A673 (cell line): ENCODE measurements around the gene KCP. TPM values are rescaled to one million over a fixed set of nuclear protein-coding genes. Genes with fewer than 3 reads are reported as not detected.

Experiments
- BruUV-seq: library from RNA; stranded (reverse); fragments of 400-500 nt; replicated peaks from 2 replicates; lab custom pipeline; 2021; lab: Mats Ljungman, UMichigan
- CTCF ChIA-PET: fragments of 300-600 bp; sonication (Branson Sonifier 250); formaldehyde crosslinking; loops from one replicate; lab custom pipeline; 2022; ENCODE audit warnings: antibody characterized with exemption; lab: Charles Lee
- POLR2A ChIA-PET: fragments of 300-600 bp; sonication (Branson Sonifier 250); formaldehyde crosslinking; loops from one replicate; lab custom pipeline; 2022; ENCODE audit warnings: antibody characterized with exemption; ENCODE audit not compliant: low non-redundant PET; lab: Charles Lee
- DNase-seq: peaks from one replicate; pipeline ENCODE4 v3.0.0-alpha.2; 2015; ENCODE audit warnings: low spot score
- H3K27ac ChIP-seq: fragments of 200-600 bp; sonication (generic); 2 replicates; pipeline ENCODE4 v1.5.1; 2016; ENCODE audit warnings: mixed run types, low read depth, mild to moderate bottlenecking, mixed read lengths, antibody characterized with exemption, low read length; ENCODE audit not compliant: poor library complexity, severe bottlenecking
- H3K27me3 ChIP-seq: fragments of 200-600 bp; sonication (generic); replicated peaks from 2 replicates; pipeline ENCODE4 v1.6.1; 2017; ENCODE audit warnings: mixed run types, low read depth, mild to moderate bottlenecking, mixed read lengths, antibody characterized with exemption, low read length; ENCODE audit not compliant: insufficient read depth, poor library complexity
- H3K36me3 ChIP-seq: fragments of 200-600 bp; sonication (generic); 2 replicates; pipeline ENCODE4 v1.6.1; 2016; ENCODE audit warnings: mixed run types, mild to moderate bottlenecking, mixed read lengths, antibody characterized with exemption, low read length; ENCODE audit not compliant: insufficient read depth, poor library complexity, severe bottlenecking
- H3K4me1 ChIP-seq: fragments of 200-600 bp; sonication (generic); 2 replicates; pipeline ENCODE4 v1.6.1; 2017; ENCODE audit warnings: mixed run types, mild to moderate bottlenecking, mixed read lengths, antibody characterized with exemption, low read length; ENCODE audit not compliant: insufficient read depth, poor library complexity, severe bottlenecking
- H3K4me3 ChIP-seq: fragments of 200-600 bp; sonication (generic); 2 replicates; pipeline ENCODE4 v1.5.1; 2016; ENCODE audit warnings: low read depth, mixed run types, mild to moderate bottlenecking, mixed read lengths, low read length; ENCODE audit not compliant: poor library complexity, severe bottlenecking
- H3K9me3 ChIP-seq: fragments of 200-600 bp; sonication (generic); 2 replicates; pipeline ENCODE4 v1.6.1; 2016; ENCODE audit warnings: mixed run types, low read depth, mild to moderate bottlenecking, mixed read lengths, antibody characterized with exemption, low read length; ENCODE audit not compliant: poor library complexity, severe bottlenecking
- EZH2 ChIP-seq: fragments of 200-600 bp; sonication (generic); IDR thresholded peaks from 2 replicates; pipeline ENCODE4 v1.6.1; 2017; ENCODE audit warnings: borderline replicate concordance, low read depth, mild to moderate bottlenecking, mixed read lengths, antibody characterized with exemption, low read length; ENCODE audit not compliant: poor library complexity, severe bottlenecking
- intact Hi-C: fragments of 100-400 bp; cut with micrococcal nuclease; formaldehyde crosslinking; loops from one replicate; pipeline ENCODE4 v1.10.0; 2022; ENCODE audit not compliant: unreplicated experiment
- total RNA-seq: library from RNA; stranded (reverse); gene quantifications from 2 replicates; pipeline ENCODE4 v1.2.3, GENCODE V29; 2021
- TF ChIP-seq, protein P1 (sequence below): fragments of 300-800, 200-600 bp; sonication (generic); conservative IDR thresholded peaks from 2 replicates; pipeline ENCODE4 v1.5.1; 2017; ENCODE audit warnings: low read depth, mild to moderate bottlenecking, antibody characterized with exemption, low read length, moderate library complexity, mixed read lengths

Gene KCP
- total RNA-seq, 1 experiment from 2014 or later = not detected

DNA sequence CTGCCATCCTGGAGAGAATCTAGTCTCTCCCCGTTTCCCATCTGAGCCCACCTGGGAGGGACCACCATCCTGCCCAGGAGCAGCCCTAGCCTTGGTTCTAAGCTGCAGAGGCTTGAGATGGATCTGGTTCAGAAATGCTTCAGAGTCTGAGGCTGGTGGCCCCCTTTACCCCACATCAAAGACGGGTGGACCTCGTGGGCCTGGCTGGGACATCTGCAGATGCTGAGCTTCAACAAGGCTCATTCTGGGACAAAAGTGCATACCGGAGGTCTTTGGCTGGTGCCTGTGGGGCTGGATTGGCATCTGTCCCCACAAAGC, 22.3 kb upstream of the KCP start:
- no TSS peak for BruUV-seq
- no peaks in the 10 kb centered on the region for H3K9me3 ChIP-seq
- H3K27ac ChIP-seq = no peak overlapping the region
- no peaks in the 10 kb centered on the region for H3K4me1 ChIP-seq
- POLR2A ChIA-PET = no interaction called here
- H3K36me3 ChIP-seq = no peaks in the 10 kb centered on the region
- CTCF ChIA-PET = no interaction called here
- TF ChIP-seq EZH2 = no peak
- TF ChIP-seq, protein P1, sequence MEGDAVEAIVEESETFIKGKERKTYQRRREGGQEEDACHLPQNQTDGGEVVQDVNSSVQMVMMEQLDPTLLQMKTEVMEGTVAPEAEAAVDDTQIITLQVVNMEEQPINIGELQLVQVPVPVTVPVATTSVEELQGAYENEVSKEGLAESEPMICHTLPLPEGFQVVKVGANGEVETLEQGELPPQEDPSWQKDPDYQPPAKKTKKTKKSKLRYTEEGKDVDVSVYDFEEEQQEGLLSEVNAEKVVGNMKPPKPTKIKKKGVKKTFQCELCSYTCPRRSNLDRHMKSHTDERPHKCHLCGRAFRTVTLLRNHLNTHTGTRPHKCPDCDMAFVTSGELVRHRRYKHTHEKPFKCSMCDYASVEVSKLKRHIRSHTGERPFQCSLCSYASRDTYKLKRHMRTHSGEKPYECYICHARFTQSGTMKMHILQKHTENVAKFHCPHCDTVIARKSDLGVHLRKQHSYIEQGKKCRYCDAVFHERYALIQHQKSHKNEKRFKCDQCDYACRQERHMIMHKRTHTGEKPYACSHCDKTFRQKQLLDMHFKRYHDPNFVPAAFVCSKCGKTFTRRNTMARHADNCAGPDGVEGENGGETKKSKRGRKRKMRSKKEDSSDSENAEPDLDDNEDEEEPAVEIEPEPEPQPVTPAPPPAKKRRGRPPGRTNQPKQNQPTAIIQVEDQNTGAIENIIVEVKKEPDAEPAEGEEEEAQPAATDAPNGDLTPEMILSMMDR = no peak
- peaks cover 29% of the 10 kb centered on the region for H3K27me3 ChIP-seq
- no peak overlapping the region for H3K4me3 ChIP-seq
- no peak for DNase-seq
- intact Hi-C loops = no loop called here

DNA sequence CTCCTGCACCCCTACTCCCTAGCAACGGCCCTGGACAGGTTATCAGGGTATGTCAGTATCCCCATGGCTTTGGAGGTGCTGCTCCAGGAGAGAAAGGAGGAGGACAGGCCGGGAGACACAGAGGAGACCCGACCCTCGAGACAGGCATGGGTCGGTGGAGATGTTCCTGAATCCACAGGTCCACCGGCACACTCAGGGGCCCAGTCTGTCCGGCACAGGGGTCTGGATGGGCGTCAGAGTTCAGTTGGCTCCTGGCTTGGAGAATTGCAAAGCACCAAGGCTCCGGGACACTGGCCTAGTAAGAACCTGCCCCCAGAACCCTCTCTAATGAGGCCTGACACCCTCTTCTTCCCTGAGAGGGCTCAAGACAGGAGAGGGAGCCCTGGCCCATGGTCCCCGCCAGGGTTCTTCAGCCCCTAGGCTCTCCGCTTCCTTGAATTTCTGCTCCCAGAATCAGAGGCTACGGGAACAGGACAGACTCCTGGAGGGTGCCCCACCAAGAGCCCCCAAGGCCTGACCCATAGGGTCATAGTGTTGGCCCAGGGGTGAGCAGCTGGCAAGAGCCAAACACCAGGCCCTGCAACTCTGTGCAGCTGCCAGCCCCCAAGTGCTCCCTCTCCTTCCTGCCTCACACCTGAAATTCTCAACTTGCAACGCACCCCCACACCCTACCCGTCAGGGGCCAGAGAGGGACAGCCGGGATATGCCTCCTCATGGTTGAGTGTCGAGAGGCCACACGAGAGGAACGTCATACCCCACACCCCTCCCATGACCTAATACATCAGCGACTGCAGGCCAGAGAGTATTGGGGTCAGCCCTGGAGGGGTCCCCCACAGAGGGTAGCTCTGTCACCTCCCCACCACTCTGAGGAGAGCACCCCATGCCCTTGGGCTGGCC, 21.7 kb upstream of the KCP start:
- peaks cover 23% of the 10 kb centered on the region for H3K27me3 ChIP-seq
- POLR2A ChIA-PET = no interaction called here

DNA sequence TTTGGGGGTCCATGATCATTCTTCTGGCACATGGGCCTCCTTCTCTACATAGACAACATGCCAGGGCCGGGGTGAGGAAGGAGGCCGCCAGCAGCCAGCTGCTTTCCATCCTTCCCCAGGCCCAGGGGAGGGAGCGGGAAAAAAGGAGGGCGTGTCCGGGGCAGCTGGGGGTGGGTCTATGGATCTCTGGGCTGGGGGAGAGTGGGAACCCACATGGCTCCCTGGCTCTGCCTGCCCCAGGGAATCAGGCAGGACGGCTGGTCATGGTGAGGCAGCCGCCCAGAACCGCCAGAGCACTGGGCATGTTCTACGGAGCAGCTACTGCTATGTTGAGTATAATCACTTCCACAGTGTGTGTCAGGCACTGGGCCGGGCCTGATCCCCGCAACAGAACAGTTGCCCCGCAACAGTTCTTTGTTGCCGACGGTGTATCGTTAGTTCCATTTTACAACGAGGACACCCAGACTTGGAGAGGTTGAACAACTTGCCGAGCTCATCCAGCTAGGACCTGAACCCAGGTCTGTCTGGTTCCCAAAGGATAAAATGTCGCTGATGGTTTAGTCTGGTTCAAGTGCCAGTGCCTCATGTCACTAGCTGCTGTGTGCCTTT, 20.8 kb upstream of the KCP start:
- Histone ChIP-seq H3K4me3 (no peak overlapping the region), H3K4me1 (no peaks in the 10 kb centered on the region), H3K27me3 (peaks cover 14% of the 10 kb centered on the region), H3K9me3 (no peaks in the 10 kb centered on the region), H3K36me3 (no peaks in the 10 kb centered on the region), H3K27ac (no peak overlapping the region)
- ChIA-PET POLR2A (no interaction called here), CTCF (no interaction called here)
- no peak for DNase-seq
- no peak for TF ChIP-seq EZH2
- TF ChIP-seq, protein P1 = no peak
- intact Hi-C loops = no loop called here
- BruUV-seq = no TSS peak

More for the DNA sequence above, 21.7 kb upstream of the KCP start:
- Histone ChIP-seq H3K4me1 (no peaks in the 10 kb centered on the region), H3K36me3 (no peaks in the 10 kb centered on the region), H3K9me3 (no peaks in the 10 kb centered on the region), H3K4me3 (no peak overlapping the region), H3K27ac (no peak overlapping the region)
- no peak for DNase-seq
- TF ChIP-seq, protein P1 = no peak
- no peak for TF ChIP-seq EZH2
- intact Hi-C loops = no loop called here
- CTCF ChIA-PET = no interaction called here
- BruUV-seq = no TSS peak
